ENCODE results near the gene PRKCI.
"Not testable (repeated sequence)": the region's sequence is repeated elsewhere in the genome, so short reads cannot be mapped to it uniquely, and the experiment has no call there.

Gene PRKCI

DNA sequence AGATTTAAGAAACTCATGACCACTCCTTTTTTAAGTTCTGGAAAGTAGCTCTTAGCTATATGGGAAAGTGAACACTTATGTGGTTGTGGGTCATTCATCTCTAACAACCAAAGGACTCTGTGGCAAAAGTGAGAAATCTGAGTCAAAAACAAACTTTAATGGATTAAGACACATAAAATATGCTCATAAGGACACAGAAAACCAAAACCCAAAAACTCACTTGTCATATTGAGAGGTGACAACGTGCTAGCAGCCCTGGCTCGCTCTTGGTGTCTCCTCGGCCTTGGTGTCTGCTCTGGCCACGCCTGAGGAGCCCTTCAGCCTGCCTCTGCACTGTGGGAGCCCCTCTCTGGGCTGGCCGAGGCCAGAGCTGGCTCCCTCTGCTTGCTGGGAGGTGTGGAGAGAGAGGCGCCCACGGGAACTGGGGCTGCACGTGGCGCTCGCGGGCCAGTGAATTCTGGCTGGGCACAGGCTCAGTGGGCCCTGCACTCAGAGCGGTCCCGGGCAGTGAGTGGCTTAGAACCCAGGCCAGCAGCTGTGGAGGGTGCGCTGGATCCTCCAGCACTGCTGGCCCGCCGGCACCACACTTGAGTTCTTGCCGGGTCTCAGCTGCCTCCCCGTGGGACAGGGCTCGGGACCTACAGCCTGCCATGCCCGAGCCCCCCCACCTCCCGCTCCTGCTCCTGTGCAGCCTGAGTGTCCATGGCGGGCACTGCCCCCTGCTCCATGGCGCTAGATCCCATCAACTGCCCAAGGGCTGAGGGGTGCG, 105.0 kb downstream of the PRKCI start:
- no peaks in the 10 kb centered on the region for H3F3A ChIP-seq (ENCODE audit: control insufficient read depth, insufficient read depth)
- no peaks in the 10 kb centered on the region for H3K9me2 ChIP-seq (replicated peaks; ENCODE audit: control insufficient read depth, low read length)
- no peak overlapping the region for H3K4me3 ChIP-seq (ENCODE audit: low read length)
- TF ChIP-seq EZH2phosphoT487 (IDR thresholded peaks at IDR 0.05; ENCODE audit: borderline replicate concordance, low read length) = no peak
- TF ChIP-seq CTCF (IDR thresholded peaks at IDR 0.05; ENCODE audit: low read depth, low read length, poor library complexity, severe bottlenecking) = no peak
- H3K4me2 ChIP-seq (ENCODE audit: low read length) = no peak overlapping the region
- H3K27me3 ChIP-seq (ENCODE audit: control insufficient read depth, low read length) = no peaks in the 10 kb centered on the region
- H3K27ac ChIP-seq (ENCODE audit: low read depth, low read length) = no peak overlapping the region
- H4K20me1 ChIP-seq (ENCODE audit: control insufficient read depth, insufficient read depth, low read depth, low read length) = no peaks in the 10 kb centered on the region
- H3K9me3 ChIP-seq (ENCODE audit: control insufficient read depth, insufficient read depth, low read length) = peaks cover 3% of the 10 kb centered on the region; the same call in 1 of the 2 replicates
- H3K36me3 ChIP-seq (ENCODE audit: control insufficient read depth, low read length) = no peaks in the 10 kb centered on the region
- no peaks in the 10 kb centered on the region for H3K79me2 ChIP-seq (ENCODE audit: control insufficient read depth, low read length)
- peaks cover 5% of the 10 kb centered on the region for H3K4me1 ChIP-seq (ENCODE audit: control insufficient read depth, low read length)

GRCh38 chr3:170327868-170328548, 105.8 kb downstream of the PRKCI start:
- not testable (repeated sequence) for H3K9me2 ChIP-seq (replicated peaks; ENCODE audit: control insufficient read depth, low read length); H4K20me1 ChIP-seq (ENCODE audit: control insufficient read depth, insufficient read depth, low read depth, low read length); H3K4me1 ChIP-seq (ENCODE audit: control insufficient read depth, low read length); H3K4me2 ChIP-seq (ENCODE audit: low read length); H3K9me3 ChIP-seq (ENCODE audit: control insufficient read depth, insufficient read depth, low read length); H3K36me3 ChIP-seq (ENCODE audit: control insufficient read depth, low read length); H3K27me3 ChIP-seq (ENCODE audit: control insufficient read depth, low read length); H3K4me3 ChIP-seq (ENCODE audit: low read length); H3K79me2 ChIP-seq (ENCODE audit: control insufficient read depth, low read length); H3F3A ChIP-seq (ENCODE audit: control insufficient read depth, insufficient read depth); H3K27ac ChIP-seq (ENCODE audit: low read depth, low read length)

DNA sequence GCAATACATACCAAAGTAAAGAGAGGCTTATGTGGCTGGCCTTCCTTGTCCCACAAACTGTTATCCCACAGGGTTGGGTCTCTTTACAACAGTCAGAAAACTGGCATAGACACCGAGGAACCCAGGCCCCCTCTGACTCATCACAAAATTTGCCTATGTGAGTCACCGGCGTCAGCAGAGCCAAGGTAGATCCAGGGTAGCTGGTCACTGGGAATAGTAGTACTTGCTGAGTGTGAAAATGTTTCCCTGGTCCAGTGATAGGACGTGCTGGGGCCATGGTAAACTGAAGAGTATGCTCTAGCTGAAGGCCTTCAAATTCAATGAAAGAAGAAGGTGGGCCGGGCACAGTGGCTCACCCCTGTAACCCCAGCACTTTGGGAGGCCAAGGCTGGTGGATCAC, 108.1 kb downstream of the PRKCI start:
- no peaks in the 10 kb centered on the region for H3K9me2 ChIP-seq (replicated peaks; ENCODE audit: control insufficient read depth, low read length)
- no peak overlapping the region for H3K4me3 ChIP-seq (ENCODE audit: low read length)
- no peaks in the 10 kb centered on the region for H4K20me1 ChIP-seq (ENCODE audit: control insufficient read depth, insufficient read depth, low read depth, low read length)
- peaks cover 5% of the 10 kb centered on the region for H3K4me1 ChIP-seq (ENCODE audit: control insufficient read depth, low read length)
- H3K9me3 ChIP-seq (ENCODE audit: control insufficient read depth, insufficient read depth, low read length) = peaks cover 3% of the 10 kb centered on the region; the same call in 1 of the 2 replicates
- H3F3A ChIP-seq (ENCODE audit: control insufficient read depth, insufficient read depth) = no peaks in the 10 kb centered on the region
- no peaks in the 10 kb centered on the region for H3K27me3 ChIP-seq (ENCODE audit: control insufficient read depth, low read length)
- H3K4me2 ChIP-seq (ENCODE audit: low read length) = no peak overlapping the region
- H3K27ac ChIP-seq (ENCODE audit: low read depth, low read length) = no peak overlapping the region
- H3K79me2 ChIP-seq (ENCODE audit: control insufficient read depth, low read length) = no peaks in the 10 kb centered on the region
- TF ChIP-seq EZH2phosphoT487 (IDR thresholded peaks at IDR 0.05; ENCODE audit: borderline replicate concordance, low read length) = no peak
- TF ChIP-seq CTCF (IDR thresholded peaks at IDR 0.05; ENCODE audit: low read depth, low read length, poor library complexity, severe bottlenecking) = no peak
- no peaks in the 10 kb centered on the region for H3K36me3 ChIP-seq (ENCODE audit: control insufficient read depth, low read length)

- Histone ChIP-seq H4K20me1 (ENCODE audit: control insufficient read depth, insufficient read depth, low read depth, low read length) (no peaks in the 10 kb centered on the region), H3K36me3 (ENCODE audit: control insufficient read depth, low read length) (no peaks in the 10 kb centered on the region), H3K79me2 (ENCODE audit: control insufficient read depth, low read length) (no peaks in the 10 kb centered on the region), H3K9me3 (ENCODE audit: control insufficient read depth, insufficient read depth, low read length) (peaks cover 3% of the 10 kb centered on the region; the same call in 1 of the 2 replicates), H3K27ac (ENCODE audit: low read depth, low read length) (no peak overlapping the region), H3K27me3 (ENCODE audit: control insufficient read depth, low read length) (no peaks in the 10 kb centered on the region), H3K4me3 (ENCODE audit: low read length) (no peak overlapping the region), H3K4me1 (ENCODE audit: control insufficient read depth, low read length) (peaks cover 5% of the 10 kb centered on the region), H3K9me2 (replicated peaks; ENCODE audit: control insufficient read depth, low read length) (no peaks in the 10 kb centered on the region), H3F3A (ENCODE audit: control insufficient read depth, insufficient read depth) (no peaks in the 10 kb centered on the region), H3K4me2 (ENCODE audit: low read length) (no peak overlapping the region)
- TF ChIP-seq EZH2phosphoT487 (IDR thresholded peaks at IDR 0.05; ENCODE audit: borderline replicate concordance, low read length) = no peak
- TF ChIP-seq CTCF (IDR thresholded peaks at IDR 0.05; ENCODE audit: low read depth, low read length, poor library complexity, severe bottlenecking) = no peak
Observed at GRCh38 chr3:170331143-170331542, 108.9 kb downstream of the PRKCI start.
